Measurements from ENCODE around the gene NUP42.

NUP42 gene

GRCh38 chr7:23237000-23237399 is 55.2 kb downstream of the NUP42 start:
- no peak for DNase-seq

GRCh38 chr7:23238983-23239652 is 57.3 kb downstream of the NUP42 start:
- DNase-seq: no peak

DNA sequence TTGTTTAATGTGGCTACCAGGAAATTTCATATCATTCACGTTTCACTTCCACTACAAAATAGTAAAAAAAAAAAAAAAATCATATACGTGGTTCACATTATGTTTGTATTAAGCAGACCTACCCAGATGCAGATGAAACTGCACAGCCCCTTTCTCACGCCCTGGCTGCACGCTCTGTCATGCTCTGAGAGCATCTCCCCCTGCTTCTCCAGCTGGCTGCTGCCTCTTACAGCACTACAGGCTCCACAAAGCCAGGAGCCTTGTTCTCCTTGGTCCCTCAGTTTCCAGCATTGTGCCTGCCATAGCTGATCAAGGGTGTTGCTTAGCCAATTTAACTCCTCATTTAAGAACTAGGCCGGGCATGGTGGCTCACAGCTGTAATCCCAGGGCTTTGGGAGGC is 57.9 kb downstream of the NUP42 start:
- no peak for DNase-seq

DNA sequence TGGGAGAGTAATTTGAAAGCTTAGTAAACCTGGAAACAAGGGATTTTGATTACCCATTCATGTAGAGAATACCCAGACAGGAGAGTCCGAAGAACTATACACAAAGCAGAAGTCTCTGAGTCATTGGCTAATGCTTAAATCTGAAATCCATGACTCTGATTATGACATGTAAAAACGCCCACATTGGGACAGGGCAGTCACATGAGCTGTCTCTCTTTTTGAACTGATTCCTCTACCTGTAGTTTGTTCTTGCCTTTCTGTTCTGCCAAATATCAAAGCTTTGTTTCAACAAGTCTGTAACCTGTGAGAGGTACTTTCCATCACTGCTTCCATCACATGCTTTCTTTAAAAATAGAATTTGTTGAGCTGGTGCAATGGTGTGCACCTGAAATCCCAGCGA is 60.5 kb downstream of the NUP42 start:
- DNase-seq: no peak

DNA sequence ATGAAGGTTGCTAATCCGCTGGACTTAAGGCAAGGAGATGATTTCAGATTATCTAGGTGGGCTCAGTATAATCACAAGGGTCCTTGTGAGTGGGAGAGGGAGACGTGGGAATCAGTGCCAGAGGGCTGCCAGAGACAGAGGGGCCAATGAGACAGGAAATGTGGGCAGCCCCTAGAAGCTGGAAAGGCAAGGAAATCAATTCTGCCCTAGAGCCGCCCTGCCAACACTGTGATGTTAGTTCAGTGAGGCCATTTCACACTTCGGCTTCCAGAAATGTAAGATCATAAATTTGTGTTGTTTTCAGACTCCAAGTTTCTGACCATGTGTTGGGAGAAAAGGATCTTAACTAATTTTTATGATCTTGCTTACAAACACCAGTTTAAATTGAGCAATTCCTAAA is 61.1 kb downstream of the NUP42 start:
- DNase-seq: no peak

DNA sequence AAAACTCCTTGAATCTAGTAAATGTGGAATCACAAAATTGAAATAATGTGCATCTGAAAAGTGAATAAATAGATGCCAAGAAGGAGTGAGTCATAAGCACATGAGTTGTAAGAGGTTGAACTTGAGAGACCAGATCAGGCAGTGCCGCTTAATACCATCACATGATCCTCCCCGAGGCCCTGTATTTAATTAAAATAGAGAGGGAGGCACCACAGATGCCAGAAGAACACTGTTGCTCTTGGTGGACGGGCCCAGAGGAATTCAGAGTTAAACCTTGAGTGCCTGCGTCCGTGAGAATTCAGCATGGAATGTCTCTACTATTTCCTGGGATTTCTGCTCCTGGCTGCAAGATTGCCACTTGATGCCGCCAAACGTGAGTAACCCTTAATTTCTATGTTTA is 64.7 kb downstream of the NUP42 start, which contains the start of gene GPNMB:
Gene GPNMB (plus strand): TSS at position 221 of the 400 bp plus-strand sequence. CDS start 83 bp downstream, at position 304.
- no peak for DNase-seq

DNA sequence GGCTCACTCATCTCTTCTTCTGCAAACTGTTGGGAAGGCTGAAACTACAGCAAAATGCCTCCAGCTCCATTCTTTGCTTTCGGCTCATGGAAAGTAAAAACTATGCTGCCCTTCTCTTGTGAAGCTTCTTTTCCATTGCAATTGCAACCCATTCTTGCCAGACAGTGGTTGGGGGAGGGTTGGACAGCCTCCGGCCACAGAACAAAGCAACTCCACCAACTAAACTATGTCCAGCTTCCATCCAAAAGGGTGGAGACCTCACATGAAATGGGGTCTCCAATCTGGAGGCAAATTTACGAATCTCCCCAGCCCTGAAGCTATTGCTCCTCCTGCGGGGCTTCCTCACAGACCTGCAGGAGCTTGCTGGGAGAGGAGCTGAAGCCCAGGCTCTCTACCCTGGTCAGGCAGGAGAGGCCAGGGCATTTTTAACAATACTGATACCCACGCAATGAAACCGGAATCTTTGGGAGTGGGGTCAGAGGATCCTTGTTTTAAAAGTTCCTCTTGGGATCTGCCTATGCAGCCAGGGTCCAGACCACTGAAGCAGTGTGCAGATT is 65.3 kb downstream of the NUP42 start:
- DNase-seq: no peak

- DNase-seq: no peak
Observed at GRCh38 chr7:23247603-23248335, 65.9 kb downstream of the NUP42 start.

GRCh38 chr7:23249486-23249885 is 67.6 kb downstream of the NUP42 start:
- no peak for DNase-seq

All from NCI-H524 treated with DMSO at 0.1 percent for 48 hours (cell line).